Measurements from ENCODE around the gene LDAF1.

DNA sequence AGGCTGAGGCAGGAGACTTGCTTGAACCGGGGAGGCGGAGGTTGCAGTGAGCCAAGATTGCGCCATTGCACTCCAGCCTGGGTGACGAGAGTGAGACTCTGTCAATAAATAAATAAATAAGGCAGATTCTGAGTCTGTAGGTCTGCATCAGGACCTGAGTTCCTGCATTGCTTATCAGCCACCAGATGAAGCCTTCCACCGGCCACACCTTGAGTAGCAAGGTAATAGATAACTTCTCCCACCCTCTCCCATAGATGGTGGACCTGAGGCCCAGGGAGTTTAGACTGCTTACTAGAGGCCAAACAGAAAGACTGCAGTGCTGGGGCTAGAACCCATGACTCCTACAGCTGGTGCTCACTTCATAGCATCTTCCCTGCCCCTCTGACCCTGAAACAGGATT, 30.8 kb downstream of the LDAF1 start:
- TF ChIP-seq, protein P1, sequence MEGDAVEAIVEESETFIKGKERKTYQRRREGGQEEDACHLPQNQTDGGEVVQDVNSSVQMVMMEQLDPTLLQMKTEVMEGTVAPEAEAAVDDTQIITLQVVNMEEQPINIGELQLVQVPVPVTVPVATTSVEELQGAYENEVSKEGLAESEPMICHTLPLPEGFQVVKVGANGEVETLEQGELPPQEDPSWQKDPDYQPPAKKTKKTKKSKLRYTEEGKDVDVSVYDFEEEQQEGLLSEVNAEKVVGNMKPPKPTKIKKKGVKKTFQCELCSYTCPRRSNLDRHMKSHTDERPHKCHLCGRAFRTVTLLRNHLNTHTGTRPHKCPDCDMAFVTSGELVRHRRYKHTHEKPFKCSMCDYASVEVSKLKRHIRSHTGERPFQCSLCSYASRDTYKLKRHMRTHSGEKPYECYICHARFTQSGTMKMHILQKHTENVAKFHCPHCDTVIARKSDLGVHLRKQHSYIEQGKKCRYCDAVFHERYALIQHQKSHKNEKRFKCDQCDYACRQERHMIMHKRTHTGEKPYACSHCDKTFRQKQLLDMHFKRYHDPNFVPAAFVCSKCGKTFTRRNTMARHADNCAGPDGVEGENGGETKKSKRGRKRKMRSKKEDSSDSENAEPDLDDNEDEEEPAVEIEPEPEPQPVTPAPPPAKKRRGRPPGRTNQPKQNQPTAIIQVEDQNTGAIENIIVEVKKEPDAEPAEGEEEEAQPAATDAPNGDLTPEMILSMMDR (IDR thresholded peaks at IDR 0.05) = no peak
- TF ChIP-seq POLR2A (IDR thresholded peaks at IDR 0.05) = no peak
